ENCODE data around the gene AGFG1. TPM values are rescaled to one million over a fixed set of nuclear protein-coding genes. Genes with fewer than 3 reads are reported as not detected.
"Not testable (repeated sequence)": the region's sequence is repeated elsewhere in the genome, so short reads cannot be mapped to it uniquely, and the experiment has no call there.

AGFG1 gene
- total RNA-seq, 1 experiment from 2014 or later: 109 TPM

GRCh38 chr2:227521178-227521577 lies 49.2 kb downstream of the AGFG1 start:
- not testable (repeated sequence) for H2BK15ac ChIP-seq (ENCODE audit: low read depth, low read length); H3K56ac ChIP-seq (ENCODE audit: insufficient read length, low read depth, low read length); H4K91ac ChIP-seq (ENCODE audit: insufficient read length, low read depth, low read length); H3K27ac Mint-ChIP-seq; DNase-seq; H3K27ac ChIP-seq (ENCODE audit: insufficient read length, low read depth, low read length); H3K4me3 Mint-ChIP-seq; H3K9me3 Mint-ChIP-seq; H3K79me1 ChIP-seq (ENCODE audit: insufficient read depth, low read depth, low read length, poor library complexity, severe bottlenecking); H3K14ac ChIP-seq (ENCODE audit: insufficient read depth, low read length); H3K23ac ChIP-seq (ENCODE audit: insufficient read length, low read depth, low read length); H3T11ph ChIP-seq (ENCODE audit: low read length); H3K9ac ChIP-seq (ENCODE audit: extremely low read depth, insufficient read length, low read length); H3K79me2 ChIP-seq (ENCODE audit: insufficient read depth, low read length); H2BK5ac ChIP-seq (ENCODE audit: insufficient read length, low read length); H2BK12ac ChIP-seq (ENCODE audit: insufficient read length, low read depth, low read length); H3K4me1 ChIP-seq (ENCODE audit: insufficient read depth, low read length); H2AFZ ChIP-seq (ENCODE audit: low read length); H3K4me2 ChIP-seq (ENCODE audit: insufficient read depth, insufficient read length, low read length); H2AK5ac ChIP-seq (ENCODE audit: insufficient read length, low read length); H4K8ac ChIP-seq (replicated peaks; ENCODE audit: insufficient read length, low read depth, low read length); H2BK20ac ChIP-seq (ENCODE audit: low read depth, low read length, poor library complexity, severe bottlenecking); H2BK120ac ChIP-seq (ENCODE audit: low read depth, low read length, poor library complexity, severe bottlenecking); H3K18ac ChIP-seq (ENCODE audit: insufficient read length, low read depth, low read length); H4K5ac ChIP-seq (ENCODE audit: insufficient read length, low read depth, low read length); H3K4ac ChIP-seq (ENCODE audit: low read depth, low read length); H4K20me1 ChIP-seq (ENCODE audit: control insufficient read depth, insufficient read depth, insufficient read length); H3K27me3 Mint-ChIP-seq (ENCODE audit: low read depth); H3K27me3 ChIP-seq (ENCODE audit: insufficient read depth, low read length); H3K9me3 ChIP-seq (ENCODE audit: control insufficient read depth, low read depth, low read length); H3K23me2 ChIP-seq (ENCODE audit: insufficient read length, low read depth, low read length, poor library complexity, severe bottlenecking)
- WGBS (ENCODE audit: extremely low coverage, insufficient read length, low lambda C conversion rate): no CpG with 5 or more reads among the region's 3 CpGs
- peaks cover 7 to 44% (median 33%) of the 10 kb centered on the region in 3 experiments; a peak in 6 of 7 replicates for H3K36me3 Mint-ChIP-seq (ENCODE audit: insufficient read depth in 1 of 3, low read depth in 3 of 3)
- H3K4me1 Mint-ChIP-seq: peaks cover 4 to 13% of the 10 kb centered on the region in 2 experiments

Data from H9 (cell line).